Body of pancreas (tissue), 4 donors: Measurements from ENCODE around the gene MAB21L3. TPM values are rescaled to one million over a fixed set of nuclear protein-coding genes. Genes with fewer than 3 reads are reported as not detected.
A peak's percentile ranks its signal among the peaks of the same experiment; 100 is the strongest.

ENCODE experiments used
- ATAC-seq: fragments of 150-250 bp; one replicate; pipeline ENCODE4 v1.9.1; 2016
- DNase-seq, 4 donors: peaks; one replicate each; pipeline ENCODE4 v3.0.0-alpha.2; 2019
- H3K27ac ChIP-seq, 4 donors: fragments of 200-600 bp; sonication (generic); 1 replicate in 3 of 4; 2 replicates in 1 of 4; pipeline versions ENCODE4 v1.5.1 to v1.6.1; 2016 to 2019; ENCODE audit warnings: mild to moderate bottlenecking in 1 of 4, mixed read lengths in 1 of 4, moderate library complexity in 1 of 4
- H3K27me3 ChIP-seq, 2 donors: fragments of 200-600 bp; sonication (generic); one replicate each; pipeline ENCODE4 v1.6.0; 2016; ENCODE audit warnings: mild to moderate bottlenecking in 1 of 2
- H3K36me3 ChIP-seq, 2 donors: fragments of 200-600 bp; sonication (generic); replicated peaks in 1 of 2; 2 replicates each; pipeline ENCODE4 v1.5.1; 2016; ENCODE audit warnings: low read depth in 2 of 2; ENCODE audit not compliant: insufficient read depth in 1 of 2
- H3K4me1 ChIP-seq: fragments of 200-600 bp; sonication (generic); one replicate; pipeline ENCODE4 v1.6.0; 2016
- H3K4me3 ChIP-seq, 2 donors: fragments of 200-600 bp; sonication (generic); 1 replicate in 1 of 2; 2 replicates in 1 of 2; pipeline ENCODE4 v1.5.1; 2016 to 2019
- H3K9me3 ChIP-seq, 3 donors: fragments of 200-600 bp; sonication (generic); 1 replicate in 2 of 3; 2 replicates in 1 of 3; pipeline ENCODE4 v1.5.1; 2016
- CTCF ChIP-seq, 7 experiments: fragments of 450-650 bp in 4 of 7; fragments of 200-600 bp in 3 of 7; sonication (generic) in 3 of 7; IDR thresholded peaks; one replicate each; pipeline ENCODE4 v1.5.1; 2016 to 2019; ENCODE audit warnings: antibody characterized with exemption in 7 of 7
- POLR2A ChIP-seq, 3 donors: fragments of 450-650 bp; IDR thresholded peaks; one replicate each; pipeline ENCODE4 v1.6.1; 2016; ENCODE audit warnings: antibody characterized with exemption in 3 of 3, mild to moderate bottlenecking in 2 of 3
- WGBS, 2 donors: methylation state at CpG; one replicate each; pipeline ENCODE4 v1.1.5; 2017; 5-methylcytosine and 5-hydroxymethylcytosine counted together
- intact Hi-C: fragments of 100-400 bp; cut with DNase I; formaldehyde crosslinking; loops from one replicate; pipeline ENCODE4 v1.15.1; 2023
- total RNA-seq, 2 donors: library from RNA; depleted of rRNA; stranded (reverse); fragments of >200 nt; gene quantifications; one replicate each; pipeline ENCODE4 v1.1.0, GENCODE V29; 2016

The MAB21L3 gene
- total RNA-seq, 2 donors from 2014 or later, result not detected

GRCh38 chr1:116105996-116106395 is 5.2 kb upstream of the MAB21L3 start:
- Histone ChIP-seq H3K27ac (no peak overlapping the region), H3K36me3 (no peaks in the 10 kb centered on the region), H3K4me3 (no peak overlapping the region), H3K27me3 (no peaks in the 10 kb centered on the region), H3K4me1 (no peaks in the 10 kb centered on the region), H3K9me3 (no peaks in the 10 kb centered on the region)
- DNase-seq, result no peak
- no peak for ATAC-seq
- TF ChIP-seq POLR2A (IDR thresholded peaks at IDR 0.05) (no peak), CTCF (IDR thresholded peaks at IDR 0.05) (no peak)
- intact Hi-C loops, result no loop called here
- WGBS, 2 donors, result 16 to 17% methylated on average over 2 of the region's 2 CpGs

- TF ChIP-seq POLR2A (IDR thresholded peaks at IDR 0.05), result no peak
- TF ChIP-seq CTCF (IDR thresholded peaks at IDR 0.05), result no peak
- no peak overlapping the region for H3K4me3 ChIP-seq
- no peaks in the 10 kb centered on the region for H3K9me3 ChIP-seq
- no peaks in the 10 kb centered on the region for H3K36me3 ChIP-seq
- DNase-seq (no peak), ATAC-seq (no peak)
- no peaks in the 10 kb centered on the region for H3K27me3 ChIP-seq
- H3K4me1 ChIP-seq, result no peaks in the 10 kb centered on the region
- intact Hi-C loops, result no loop called here
- 88 to 90% methylated on average over 4 of the region's 4 CpGs for WGBS, 2 donors
- H3K27ac ChIP-seq, result no peak overlapping the region
Observed at GRCh38 chr1:116106646-116107045, 4.6 kb upstream of the MAB21L3 start.

GRCh38 chr1:116107371-116107770 is 3.8 kb upstream of the MAB21L3 start:
- H3K36me3 ChIP-seq, result no peaks in the 10 kb centered on the region
- no peaks in the 10 kb centered on the region for H3K27me3 ChIP-seq
- H3K9me3 ChIP-seq, result no peaks in the 10 kb centered on the region
- no peaks in the 10 kb centered on the region for H3K4me1 ChIP-seq
- TF ChIP-seq CTCF (IDR thresholded peaks at IDR 0.05) (no peak), POLR2A (IDR thresholded peaks at IDR 0.05) (no peak)
- ATAC-seq, result no peak
- 77 to 85% methylated on average over 4 of the region's 4 CpGs for WGBS, 2 donors
- intact Hi-C loops, result no loop called here
- no peak for DNase-seq
- no peak overlapping the region for H3K4me3 ChIP-seq
- H3K27ac ChIP-seq, result no peak overlapping the region

- no peak for TF ChIP-seq POLR2A (IDR thresholded peaks at IDR 0.05)
- peak in 1 of 7 experiments; percentile 35 for TF ChIP-seq CTCF (IDR thresholded peaks at IDR 0.05)
- Histone ChIP-seq H3K27me3 (no peaks in the 10 kb centered on the region), H3K27ac (peak overlapping the region in 2 of 4 donors; percentile 28 to 46), H3K9me3 (no peaks in the 10 kb centered on the region), H3K36me3 (no peaks in the 10 kb centered on the region), H3K4me3 (no peak overlapping the region), H3K4me1 (no peaks in the 10 kb centered on the region)
- WGBS, 2 donors, result 43 to 51% methylated on average over 11 of the region's 11 CpGs
- no peak for DNase-seq
- peak; percentile 18 for ATAC-seq
- intact Hi-C loops, result no loop called here
Observed at GRCh38 chr1:116111524-116112021, 374 bp downstream of the MAB21L3 start.

- H3K27me3 ChIP-seq, result no peaks in the 10 kb centered on the region
- H3K36me3 ChIP-seq, result no peaks in the 10 kb centered on the region
- H3K9me3 ChIP-seq, result no peaks in the 10 kb centered on the region
- DNase-seq, result no peak
- H3K4me3 ChIP-seq, result no peak overlapping the region
- intact Hi-C loops, result no loop called here
- no peaks in the 10 kb centered on the region for H3K4me1 ChIP-seq
- no peak for ATAC-seq
- TF ChIP-seq POLR2A (IDR thresholded peaks at IDR 0.05) (no peak), CTCF (IDR thresholded peaks at IDR 0.05) (no peak)
- 76 to 80% methylated on average over 4 of the region's 4 CpGs for WGBS, 2 donors
- no peak overlapping the region for H3K27ac ChIP-seq
Observed at GRCh38 chr1:116112388-116113140, 1.4 kb downstream of the MAB21L3 start.
